ENCODE data around the gene OVCA2.

OVCA2 gene

DNA sequence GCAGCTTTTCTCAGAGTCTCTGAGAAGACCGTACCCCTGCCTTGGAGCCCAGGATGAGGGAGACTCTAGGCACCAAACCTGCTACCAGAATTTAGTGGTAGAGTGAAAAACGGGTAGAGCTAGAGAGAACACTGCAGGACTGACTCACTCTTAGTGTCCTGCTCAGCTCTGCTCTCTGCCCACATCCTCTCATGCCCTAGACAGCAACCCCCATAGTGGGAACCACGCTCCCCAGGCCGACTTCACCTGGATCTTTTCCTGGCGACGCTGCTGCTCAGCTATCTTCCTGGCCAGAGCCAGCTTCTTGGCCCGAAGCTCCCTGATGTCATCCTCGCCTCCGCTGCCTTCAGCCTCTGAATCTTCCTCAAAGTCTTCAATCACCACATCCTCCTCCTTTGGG is 39.7 kb downstream of the OVCA2 start:
- no peak for DNase-seq (ENCODE audit: low read depth)
- in situ Hi-C loops (cut with HindIII; ENCODE audit: low sequenced_read_pairs), result loop anchor here (25.0 kb wide), 1 partner anchor 181 kb away; no protein-coding TSS in a partner anchor
- H3K4me3 ChIP-seq (ENCODE audit: low read depth, low read length), result no peak overlapping the region
- no peak for TF ChIP-seq CTCF (IDR thresholded peaks at IDR 0.05; ENCODE audit: low read depth, low read length, missing control alignments)

DNA sequence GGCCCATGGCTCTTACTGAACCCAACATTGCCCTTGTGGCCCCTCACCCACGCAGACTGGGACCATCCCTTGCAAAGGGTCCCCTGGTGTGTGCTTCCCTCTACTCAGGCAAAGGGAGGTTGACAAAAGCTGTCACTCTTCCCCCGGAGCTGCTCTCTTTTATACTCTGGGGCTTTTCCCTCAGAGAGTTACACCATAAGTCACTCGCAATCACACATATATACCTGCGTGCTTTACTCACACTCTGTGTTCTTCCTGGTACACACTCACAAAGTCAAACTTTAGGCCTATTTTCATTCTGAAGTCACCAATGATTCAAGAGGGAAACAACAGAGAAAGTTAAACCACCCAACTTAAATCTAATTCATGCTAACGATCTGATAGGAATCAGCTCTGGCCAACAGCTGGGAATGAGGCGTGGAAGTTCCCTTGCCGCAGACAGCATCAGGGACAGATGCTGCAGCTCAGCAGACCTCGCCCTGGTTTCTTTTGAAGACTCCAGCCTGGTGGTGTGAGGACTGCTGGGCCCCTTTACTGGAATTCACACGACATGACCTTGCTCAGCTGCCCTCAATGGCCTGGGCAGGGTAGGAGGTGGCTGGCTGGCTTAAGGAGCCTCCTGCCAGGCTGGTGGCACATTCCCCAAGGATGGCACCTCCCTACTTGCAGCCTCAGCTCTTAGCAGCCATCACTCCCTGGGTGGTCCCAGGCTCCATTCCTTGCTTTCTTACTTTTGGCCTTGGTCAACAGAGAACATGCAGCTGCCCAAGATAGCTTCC is 40.4 kb downstream of the OVCA2 start:
- no peak for TF ChIP-seq CTCF (IDR thresholded peaks at IDR 0.05; ENCODE audit: low read depth, low read length, missing control alignments)
- in situ Hi-C loops (cut with HindIII; ENCODE audit: low sequenced_read_pairs), result loop anchor here (25.0 kb wide), 1 partner anchor 180 kb away; no protein-coding TSS in a partner anchor
- H3K4me3 ChIP-seq (ENCODE audit: low read depth, low read length), result no peak overlapping the region
- no peak for DNase-seq (ENCODE audit: low read depth)

DNA sequence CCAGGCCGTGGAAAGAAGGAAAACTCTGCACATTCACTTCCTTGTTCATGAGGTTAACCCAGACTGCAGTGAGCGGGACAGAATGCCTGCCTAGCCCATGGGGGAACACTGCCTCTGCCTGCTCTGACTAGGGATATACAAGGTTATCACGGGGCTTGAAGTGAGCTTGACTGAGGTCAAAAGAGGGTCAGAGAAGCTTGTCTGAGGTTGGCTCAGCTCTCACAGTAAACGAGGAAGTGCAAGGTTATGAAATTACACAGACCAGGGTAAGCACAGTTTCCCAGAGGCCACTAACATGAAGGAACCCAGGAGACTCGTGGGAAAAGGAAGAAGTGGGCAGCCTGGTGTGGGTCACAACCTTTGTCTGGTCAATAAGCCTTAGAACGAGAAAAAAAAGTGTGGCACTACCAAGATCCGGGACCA is 41.8 kb downstream of the OVCA2 start:
- no peak for TF ChIP-seq CTCF (IDR thresholded peaks at IDR 0.05; ENCODE audit: low read depth, low read length, missing control alignments)
- in situ Hi-C loops (cut with HindIII; ENCODE audit: low sequenced_read_pairs), result loop anchor here (25.0 kb wide), 1 partner anchor 179 kb away; no protein-coding TSS in a partner anchor
- DNase-seq (ENCODE audit: low read depth), result no peak
- H3K4me3 ChIP-seq (ENCODE audit: low read depth, low read length), result no peak overlapping the region

DNA sequence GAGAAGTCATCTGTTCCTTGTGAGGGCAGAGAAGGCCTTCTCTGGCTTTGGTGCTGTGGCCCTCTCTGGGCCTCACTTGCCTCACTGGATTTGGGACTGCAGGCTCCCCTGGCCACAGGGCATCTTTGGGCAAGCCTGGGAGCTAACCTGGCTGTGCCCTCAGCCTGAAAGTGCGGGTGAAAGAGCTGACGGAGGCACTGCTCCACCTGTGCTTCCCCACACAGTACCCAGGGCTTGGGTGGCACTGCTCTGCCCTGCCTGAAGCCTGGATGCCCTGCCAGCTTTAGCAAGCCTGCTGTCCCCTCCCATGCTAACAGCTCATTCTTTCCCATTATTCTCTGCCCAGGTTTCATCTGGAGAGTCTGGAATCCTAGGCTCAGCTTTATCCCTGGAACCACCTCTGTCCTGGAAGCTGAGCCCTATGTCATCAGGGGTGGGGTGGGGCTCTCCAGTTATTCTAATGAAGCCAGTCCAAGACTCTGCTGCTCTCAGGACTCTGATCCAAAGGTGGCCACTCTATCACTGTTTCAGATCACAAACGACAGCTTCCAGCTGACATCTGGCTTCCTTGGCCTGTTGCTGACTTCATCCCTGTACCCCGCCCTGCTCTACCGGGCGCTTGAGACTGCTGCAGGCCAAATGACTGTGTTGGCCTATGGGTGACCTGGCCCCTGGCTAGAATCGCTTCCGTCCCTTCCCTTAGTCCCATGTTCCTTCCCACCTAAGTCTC is 42.4 kb downstream of the OVCA2 start:
- no peak for TF ChIP-seq CTCF (IDR thresholded peaks at IDR 0.05; ENCODE audit: low read depth, low read length, missing control alignments)
- no peak overlapping the region for H3K4me3 ChIP-seq (ENCODE audit: low read depth, low read length)
- DNase-seq (ENCODE audit: low read depth), result no peak
- in situ Hi-C loops (cut with HindIII; ENCODE audit: low sequenced_read_pairs), result loop anchor here (25.0 kb wide), 1 partner anchor 178 kb away; no protein-coding TSS in a partner anchor

GRCh38 chr17:2084766-2085647 is 43.2 kb downstream of the OVCA2 start:
- in situ Hi-C loops (cut with HindIII; ENCODE audit: low sequenced_read_pairs), result loop anchor here (5.0 to 25.0 kb wide), 2 partner anchors 57 to 177 kb away; no protein-coding TSS in a partner anchor
- H3K4me3 ChIP-seq (ENCODE audit: low read depth, low read length), result no peak overlapping the region
- no peak for DNase-seq (ENCODE audit: low read depth)
- TF ChIP-seq CTCF (IDR thresholded peaks at IDR 0.05; ENCODE audit: low read depth, low read length, missing control alignments), result no peak

- in situ Hi-C loops (cut with HindIII; ENCODE audit: low sequenced_read_pairs), result loop anchor here (5.0 to 25.0 kb wide), 2 partner anchors 57 to 177 kb away; no protein-coding TSS in a partner anchor
- TF ChIP-seq CTCF (IDR thresholded peaks at IDR 0.05; ENCODE audit: low read depth, low read length, missing control alignments), result no peak
- no peak overlapping the region for H3K4me3 ChIP-seq (ENCODE audit: low read depth, low read length)
- peak; percentile 68 for DNase-seq (ENCODE audit: low read depth)
Measured at GRCh38 chr17:2085648-2085949, 43.8 kb downstream of the OVCA2 start.
